Daoy (cell line): Measurements from ENCODE around the gene SLC7A6OS. TPM values are rescaled to one million over a fixed set of nuclear protein-coding genes. Genes with fewer than 3 reads are reported as not detected.

Source experiments
- DNase-seq: peaks from one replicate; pipeline ENCODE4 v3.0.0-alpha.2; 2015; ENCODE audit warnings: low read depth
- total RNA-seq: library from RNA; depleted of rRNA; stranded (reverse); fragments of >200 nt; shearing (Covaris generic); gene quantifications from 2 replicates; pipeline ENCODE4 v1.2.3, GENCODE V29; 2014

The SLC7A6OS gene
- total RNA-seq, 1 experiment from 2014 or later, result 6.6 TPM

- DNase-seq, result no peak
These were observed 33.5 kb upstream of the SLC7A6OS start for GRCh38 chr16:68344252-68344651.

GRCh38 chr16:68343137-68343536 lies 32.4 kb upstream of the SLC7A6OS start:
- DNase-seq, result no peak

- DNase-seq, result no peak
These were observed 31.9 kb upstream of the SLC7A6OS start for GRCh38 chr16:68342620-68343019.

GRCh38 chr16:68339214-68339613 lies 28.5 kb upstream of the SLC7A6OS start:
- DNase-seq, result no peak

GRCh38 chr16:68338326-68339119 lies 27.8 kb upstream of the SLC7A6OS start:
- DNase-seq, result no peak

GRCh38 chr16:68335175-68335574 lies 24.4 kb upstream of the SLC7A6OS start:
- DNase-seq, result no peak

GRCh38 chr16:68332411-68333121 lies 21.8 kb upstream of the SLC7A6OS start:
- no peak for DNase-seq

GRCh38 chr16:68331879-68332410 lies 21.2 kb upstream of the SLC7A6OS start:
- DNase-seq, result no peak

GRCh38 chr16:68328860-68329390 lies 18.2 kb upstream of the SLC7A6OS start:
- no peak for DNase-seq

- peak; percentile 78 for DNase-seq
These were observed 17.6 kb upstream of the SLC7A6OS start for GRCh38 chr16:68328151-68328859.

- DNase-seq, result no peak
These were observed 14.1 kb upstream of the SLC7A6OS start for GRCh38 chr16:68324780-68325357.

- no peak for DNase-seq
These were observed 13.6 kb upstream of the SLC7A6OS start for GRCh38 chr16:68324336-68324735.

- no peak for DNase-seq
These were observed 8.6 kb upstream of the SLC7A6OS start for GRCh38 chr16:68319185-68319908.

- DNase-seq, result no peak
These were observed 2.4 kb upstream of the SLC7A6OS start for GRCh38 chr16:68313116-68313515.

- DNase-seq, result no peak
These were observed 341 bp downstream of the SLC7A6OS start for GRCh38 chr16:68310437-68310773.

GRCh38 chr16:68309799-68310198 lies 947 bp downstream of the SLC7A6OS start:
- DNase-seq, result no peak

- DNase-seq, result no peak
These were observed 4.1 kb downstream of the SLC7A6OS start for GRCh38 chr16:68306633-68307032.

- DNase-seq, result no peak
These were observed 9.8 kb downstream of the SLC7A6OS start for GRCh38 chr16:68300734-68301459.

- DNase-seq, result no peak
These were observed 10.9 kb downstream of the SLC7A6OS start for GRCh38 chr16:68299571-68300453.
